ENCODE measurements around the gene AARS2. TPM values are rescaled to one million over a fixed set of nuclear protein-coding genes. Genes with fewer than 3 reads are reported as not detected.

AARS2 gene
- total and polyA plus RNA-seq, 10 of the 15 experiments (the other 5 are each of a cell fraction or from before 2014, with no cell fraction given), result 0.71 to 18.3 (median 12.7) TPM

GRCh38 chr6:44263354-44264100, 49.6 kb downstream of the AARS2 start (continued):
- TF ChIP-seq, protein P1, sequence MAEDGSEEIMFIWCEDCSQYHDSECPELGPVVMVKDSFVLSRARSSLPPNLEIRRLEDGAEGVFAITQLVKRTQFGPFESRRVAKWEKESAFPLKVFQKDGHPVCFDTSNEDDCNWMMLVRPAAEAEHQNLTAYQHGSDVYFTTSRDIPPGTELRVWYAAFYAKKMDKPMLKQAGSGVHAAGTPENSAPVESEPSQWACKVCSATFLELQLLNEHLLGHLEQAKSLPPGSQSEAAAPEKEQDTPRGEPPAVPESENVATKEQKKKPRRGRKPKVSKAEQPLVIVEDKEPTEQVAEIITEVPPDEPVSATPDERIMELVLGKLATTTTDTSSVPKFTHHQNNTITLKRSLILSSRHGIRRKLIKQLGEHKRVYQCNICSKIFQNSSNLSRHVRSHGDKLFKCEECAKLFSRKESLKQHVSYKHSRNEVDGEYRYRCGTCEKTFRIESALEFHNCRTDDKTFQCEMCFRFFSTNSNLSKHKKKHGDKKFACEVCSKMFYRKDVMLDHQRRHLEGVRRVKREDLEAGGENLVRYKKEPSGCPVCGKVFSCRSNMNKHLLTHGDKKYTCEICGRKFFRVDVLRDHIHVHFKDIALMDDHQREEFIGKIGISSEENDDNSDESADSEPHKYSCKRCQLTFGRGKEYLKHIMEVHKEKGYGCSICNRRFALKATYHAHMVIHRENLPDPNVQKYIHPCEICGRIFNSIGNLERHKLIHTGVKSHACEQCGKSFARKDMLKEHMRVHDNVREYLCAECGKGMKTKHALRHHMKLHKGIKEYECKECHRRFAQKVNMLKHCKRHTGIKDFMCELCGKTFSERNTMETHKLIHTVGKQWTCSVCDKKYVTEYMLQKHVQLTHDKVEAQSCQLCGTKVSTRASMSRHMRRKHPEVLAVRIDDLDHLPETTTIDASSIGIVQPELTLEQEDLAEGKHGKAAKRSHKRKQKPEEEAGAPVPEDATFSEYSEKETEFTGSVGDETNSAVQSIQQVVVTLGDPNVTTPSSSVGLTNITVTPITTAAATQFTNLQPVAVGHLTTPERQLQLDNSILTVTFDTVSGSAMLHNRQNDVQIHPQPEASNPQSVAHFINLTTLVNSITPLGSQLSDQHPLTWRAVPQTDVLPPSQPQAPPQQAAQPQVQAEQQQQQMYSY (CRISPR knock-in tag; IDR thresholded peaks at IDR 0.05), result no peak
- peak in 1 of 2 experiments; percentile 79; a peak in 1 of 4 replicates for TF ChIP-seq ETV6 (conservative IDR thresholded peaks at IDR 0.05 in 1 of 2, IDR thresholded peaks at IDR 0.05 in 1 of 2; ENCODE audit: borderline replicate concordance in 1 of 2, low read depth in 1 of 2)
- no peak for TF ChIP-seq NFIC (IDR thresholded peaks at IDR 0.05; ENCODE audit: low read depth, low read length)
- TF ChIP-seq ATF2 (IDR thresholded peaks at IDR 0.05; ENCODE audit: low read length), result no peak
- peak; percentile 76 for TF ChIP-seq BCL3 (IDR thresholded peaks at IDR 0.05; ENCODE audit: borderline replicate concordance, insufficient read depth, low read depth, low read length, poor library complexity, severe bottlenecking)
- TF ChIP-seq JUND (IDR thresholded peaks at IDR 0.05; ENCODE audit: low read depth, low read length), result no peak
- TF ChIP-seq ATF7 (IDR thresholded peaks at IDR 0.05; ENCODE audit: low read depth), result peak; percentile 32
- no peak; the same call in 1 of the 2 replicates for TF ChIP-seq NKRF (conservative IDR thresholded peaks at IDR 0.05)
- no peak for TF ChIP-seq CREB1 (IDR thresholded peaks at IDR 0.05; ENCODE audit: low read depth)
- no peak for TF ChIP-seq CBFB (IDR thresholded peaks at IDR 0.05; ENCODE audit: low read depth)
- no peak; the same call in 1 of the 2 replicates for TF ChIP-seq TARDBP (IDR thresholded peaks at IDR 0.05; ENCODE audit: borderline replicate concordance)
- no peak for TF ChIP-seq GABPA (IDR thresholded peaks at IDR 0.05; ENCODE audit: low read depth)
- TF ChIP-seq, protein P2, sequence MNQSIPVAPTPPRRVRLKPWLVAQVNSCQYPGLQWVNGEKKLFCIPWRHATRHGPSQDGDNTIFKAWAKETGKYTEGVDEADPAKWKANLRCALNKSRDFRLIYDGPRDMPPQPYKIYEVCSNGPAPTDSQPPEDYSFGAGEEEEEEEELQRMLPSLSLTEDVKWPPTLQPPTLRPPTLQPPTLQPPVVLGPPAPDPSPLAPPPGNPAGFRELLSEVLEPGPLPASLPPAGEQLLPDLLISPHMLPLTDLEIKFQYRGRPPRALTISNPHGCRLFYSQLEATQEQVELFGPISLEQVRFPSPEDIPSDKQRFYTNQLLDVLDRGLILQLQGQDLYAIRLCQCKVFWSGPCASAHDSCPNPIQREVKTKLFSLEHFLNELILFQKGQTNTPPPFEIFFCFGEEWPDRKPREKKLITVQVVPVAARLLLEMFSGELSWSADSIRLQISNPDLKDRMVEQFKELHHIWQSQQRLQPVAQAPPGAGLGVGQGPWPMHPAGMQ (IDR thresholded peaks at IDR 0.05; ENCODE audit: borderline replicate concordance), result no peak
- TF ChIP-seq TBL1XR1 (IDR thresholded peaks at IDR 0.05; ENCODE audit: low read depth, low read length), result no peak; the same call in 1 of the 2 replicates
- peak; percentile 67; the same call in 1 of the 2 replicates for TF ChIP-seq TAF1 (IDR thresholded peaks at IDR 0.05; ENCODE audit: borderline replicate concordance, low read depth, low read length)
- no peak for TF ChIP-seq JUNB (IDR thresholded peaks at IDR 0.05)
- peak; percentile 81; the same call in 1 of the 2 replicates for TF ChIP-seq NBN (IDR thresholded peaks at IDR 0.05)
- TF ChIP-seq POU2F2 (IDR thresholded peaks at IDR 0.05; ENCODE audit: borderline replicate concordance, low read depth, low read length), result peak; percentile 57; the same call in 2 of the 3 replicates
